ENCODE measurements around the gene COL4A2.
"Not testable (repeated sequence)": the region's sequence is repeated elsewhere in the genome, so short reads cannot be mapped to it uniquely, and the experiment has no call there.

COL4A2 gene

GRCh38 chr13:110387451-110388107, 80.5 kb downstream of the COL4A2 start:
- peak in 1 of 2 experiments; percentile 53 for DNase-seq

- no peak for DNase-seq
These were observed 81.2 kb downstream of the COL4A2 start for GRCh38 chr13:110388108-110388943.

- DNase-seq = no peak
These were observed 83.5 kb downstream of the COL4A2 start for GRCh38 chr13:110390567-110390966.

- DNase-seq = no peak
These were observed 84.2 kb downstream of the COL4A2 start for GRCh38 chr13:110391273-110391672.

- no peak for DNase-seq
These were observed 85.6 kb downstream of the COL4A2 start for GRCh38 chr13:110392510-110393240.

GRCh38 chr13:110393761-110394160, 86.7 kb downstream of the COL4A2 start:
- DNase-seq = no peak

- DNase-seq = no peak
These were observed 87.3 kb downstream of the COL4A2 start for GRCh38 chr13:110394371-110394841.

- not testable (repeated sequence) for DNase-seq
These were observed 88.5 kb downstream of the COL4A2 start for GRCh38 chr13:110395616-110396015.

- no peak for DNase-seq
These were observed 89.4 kb downstream of the COL4A2 start for GRCh38 chr13:110396476-110396875.

GRCh38 chr13:110396913-110397381, 89.9 kb downstream of the COL4A2 start:
- no peak for DNase-seq

GRCh38 chr13:110397436-110398115, 90.5 kb downstream of the COL4A2 start:
- DNase-seq = no peak

- DNase-seq = no peak
These were observed 91.8 kb downstream of the COL4A2 start for GRCh38 chr13:110398564-110399507.

- DNase-seq = no peak
These were observed 92.7 kb downstream of the COL4A2 start for GRCh38 chr13:110399801-110400200.

GRCh38 chr13:110400786-110401533, 93.9 kb downstream of the COL4A2 start:
- DNase-seq = no peak

GRCh38 chr13:110402299-110403069, 95.4 kb downstream of the COL4A2 start:
- no peak for DNase-seq

GRCh38 chr13:110403315-110403714, 96.2 kb downstream of the COL4A2 start:
- no peak for DNase-seq

- no peak for DNase-seq
These were observed 96.6 kb downstream of the COL4A2 start for GRCh38 chr13:110403721-110404120.

GRCh38 chr13:110404321-110404720, 97.2 kb downstream of the COL4A2 start:
- no peak for DNase-seq

GRCh38 chr13:110405597-110406450, 98.7 kb downstream of the COL4A2 start:
- no peak for DNase-seq

Measured in SHP77 (cell line).